T follicular helper cell (primary cell): ENCODE measurements around the gene HIGD2A.
A peak's percentile ranks its signal among the peaks of the same experiment; 100 is the strongest.

ENCODE experiments used
- DNase-seq: peaks from one replicate; pipeline ENCODE4 v3.0.0-alpha.2; 2020; ENCODE audit warnings: low read depth
- total RNA-seq, 2 experiments: gene quantifications; one replicate each; lab custom pipeline; 2026; lab: John Stamatoyannopoulos, UW

HIGD2A gene
- 38.1 to 50.0 reads per million in 2 experiments for total RNA-seq

- DNase-seq: peak; percentile 99
Measured at GRCh38 chr5:176388444-176389134, at the start of gene HIGD2A, which contains the start of gene NOP16. HIGD2A (plus strand) TSS chr5:176388751; CDS start chr5:176388820, 69 bp downstream. NOP16 (minus strand) TSS chr5:176388598; CDS start chr5:176388539, 59 bp downstream.

GRCh38 chr5:176339304-176339703 is 49.2 kb upstream of the HIGD2A start:
- no peak for DNase-seq

GRCh38 chr5:176341325-176342157 is 47.0 kb upstream of the HIGD2A start:
- no peak for DNase-seq

GRCh38 chr5:176342158-176342483 is 46.4 kb upstream of the HIGD2A start:
- DNase-seq: no peak

GRCh38 chr5:176342766-176343458 is 45.6 kb upstream of the HIGD2A start:
- DNase-seq: no peak

GRCh38 chr5:176350416-176350815 is 38.1 kb upstream of the HIGD2A start:
- no peak for DNase-seq

GRCh38 chr5:176352116-176352878 is 36.3 kb upstream of the HIGD2A start:
- no peak for DNase-seq

GRCh38 chr5:176353533-176353932 is 35.0 kb upstream of the HIGD2A start:
- no peak for DNase-seq

GRCh38 chr5:176355400-176356178 is 33.0 kb upstream of the HIGD2A start:
- no peak for DNase-seq

- no peak for DNase-seq
Measured at GRCh38 chr5:176356179-176356566, 32.4 kb upstream of the HIGD2A start.

GRCh38 chr5:176359658-176360057 is 28.9 kb upstream of the HIGD2A start:
- DNase-seq: no peak

- no peak for DNase-seq
Measured at GRCh38 chr5:176360894-176361436, 27.6 kb upstream of the HIGD2A start.

- DNase-seq: peak; percentile 93
Measured at GRCh38 chr5:176361437-176362232, 26.9 kb upstream of the HIGD2A start, which contains the start of gene KIAA1191. KIAA1191 (minus strand) TSS chr5:176361764; CDS start chr5:176359508, 2,256 bp downstream.

- DNase-seq: no peak
Measured at GRCh38 chr5:176362233-176362490, 26.4 kb upstream of the HIGD2A start.

GRCh38 chr5:176364765-176365350 is 23.7 kb upstream of the HIGD2A start:
- DNase-seq: no peak

GRCh38 chr5:176365351-176366231 is 23.0 kb upstream of the HIGD2A start, which contains the start of gene ARL10:
ARL10 (plus strand) TSS chr5:176365487; CDS start chr5:176365564, 77 bp downstream.
- DNase-seq: peak; percentile 29

GRCh38 chr5:176366232-176366894 is 22.2 kb upstream of the HIGD2A start:
- DNase-seq: no peak

- DNase-seq: no peak
Measured at GRCh38 chr5:176368726-176369125, 19.8 kb upstream of the HIGD2A start.
